GM19035 (cell line): Measurements from ENCODE around the gene XPNPEP2.

Source experiments
- ATAC-seq: cut with Tn5 transposase; IDR thresholded peaks from one replicate; pipeline ENCODE4 v1.9.1; 2021; ENCODE audit not compliant: unreplicated experiment

The XPNPEP2 gene, protein sequence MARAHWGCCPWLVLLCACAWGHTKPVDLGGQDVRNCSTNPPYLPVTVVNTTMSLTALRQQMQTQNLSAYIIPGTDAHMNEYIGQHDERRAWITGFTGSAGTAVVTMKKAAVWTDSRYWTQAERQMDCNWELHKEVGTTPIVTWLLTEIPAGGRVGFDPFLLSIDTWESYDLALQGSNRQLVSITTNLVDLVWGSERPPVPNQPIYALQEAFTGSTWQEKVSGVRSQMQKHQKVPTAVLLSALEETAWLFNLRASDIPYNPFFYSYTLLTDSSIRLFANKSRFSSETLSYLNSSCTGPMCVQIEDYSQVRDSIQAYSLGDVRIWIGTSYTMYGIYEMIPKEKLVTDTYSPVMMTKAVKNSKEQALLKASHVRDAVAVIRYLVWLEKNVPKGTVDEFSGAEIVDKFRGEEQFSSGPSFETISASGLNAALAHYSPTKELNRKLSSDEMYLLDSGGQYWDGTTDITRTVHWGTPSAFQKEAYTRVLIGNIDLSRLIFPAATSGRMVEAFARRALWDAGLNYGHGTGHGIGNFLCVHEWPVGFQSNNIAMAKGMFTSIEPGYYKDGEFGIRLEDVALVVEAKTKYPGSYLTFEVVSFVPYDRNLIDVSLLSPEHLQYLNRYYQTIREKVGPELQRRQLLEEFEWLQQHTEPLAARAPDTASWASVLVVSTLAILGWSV

DNA sequence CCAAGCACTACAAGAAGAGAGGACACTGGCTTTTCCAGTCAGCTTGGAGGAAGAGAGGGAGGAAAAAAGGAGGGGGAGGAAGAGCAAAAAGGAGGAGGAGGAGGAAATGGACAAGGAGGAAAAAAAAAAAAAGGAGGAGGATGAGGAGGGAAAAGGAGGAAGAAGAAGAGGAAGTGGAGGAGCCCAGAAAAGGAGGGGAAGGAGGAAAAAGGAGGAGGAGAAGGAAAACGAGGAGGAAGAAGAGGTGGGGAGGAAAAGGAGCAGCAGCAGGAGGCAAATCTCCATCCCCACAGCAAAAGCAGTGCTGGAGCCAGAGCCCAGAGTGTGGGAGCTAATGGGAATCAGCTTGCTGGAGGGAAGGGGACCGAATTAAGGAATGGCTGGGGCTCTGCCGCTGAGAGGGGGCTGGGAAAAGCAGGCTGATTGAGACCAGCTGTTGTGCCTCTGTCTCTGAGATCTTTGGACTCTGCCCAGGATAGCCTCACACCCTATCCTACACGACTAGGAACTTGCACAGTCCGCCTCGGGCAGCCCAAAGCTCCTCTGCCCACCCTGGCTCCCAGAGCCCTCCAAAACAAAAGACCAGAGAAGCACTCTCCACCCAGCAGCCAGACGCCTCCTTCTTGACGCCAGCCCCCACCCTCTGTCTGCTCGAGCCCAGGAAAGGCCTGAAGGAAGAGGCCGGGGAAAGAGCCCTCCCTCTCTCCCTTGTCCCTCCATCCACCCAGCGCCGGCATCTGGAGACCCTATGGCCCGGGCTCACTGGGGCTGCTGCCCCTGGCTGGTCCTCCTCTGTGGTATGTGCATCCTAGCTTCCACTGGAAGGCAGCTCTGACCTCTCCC is at the start of gene XPNPEP2:
TSS of gene XPNPEP2 (plus strand) at position 514 of the 843 bp plus-strand sequence. CDS start at position 749, 235 bp downstream.
- ATAC-seq = no peak

DNA sequence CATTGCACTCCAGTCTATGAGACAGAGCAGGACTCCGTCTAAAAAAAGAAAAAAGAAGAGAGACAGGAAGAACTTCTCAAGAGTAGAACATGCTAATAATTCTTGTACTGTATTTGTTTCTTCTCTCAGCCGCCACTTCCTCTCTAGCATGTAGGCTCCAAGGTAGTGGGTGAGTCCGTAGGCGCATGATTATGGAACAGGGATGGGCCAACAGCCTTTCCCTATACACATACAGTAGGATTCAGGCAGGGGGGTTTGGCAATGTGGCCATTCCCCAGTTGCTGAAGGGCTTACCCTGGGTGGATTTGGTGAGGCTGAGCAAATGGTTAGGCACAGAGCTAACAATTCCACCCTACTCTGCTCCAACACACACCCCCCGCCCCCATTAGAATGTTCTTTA is 49.0 kb upstream of the XPNPEP2 start:
- ATAC-seq = no peak

GRCh38 chrX:129690435-129690834 is 48.3 kb upstream of the XPNPEP2 start:
- no peak for ATAC-seq

GRCh38 chrX:129693354-129693753 is 45.4 kb upstream of the XPNPEP2 start:
- no peak for ATAC-seq

- no peak for ATAC-seq
Measured at GRCh38 chrX:129694805-129695204, 44.0 kb upstream of the XPNPEP2 start.

GRCh38 chrX:129695535-129695934 is 43.2 kb upstream of the XPNPEP2 start:
- ATAC-seq = no peak

GRCh38 chrX:129695937-129696336 is 42.8 kb upstream of the XPNPEP2 start:
- ATAC-seq = no peak

DNA sequence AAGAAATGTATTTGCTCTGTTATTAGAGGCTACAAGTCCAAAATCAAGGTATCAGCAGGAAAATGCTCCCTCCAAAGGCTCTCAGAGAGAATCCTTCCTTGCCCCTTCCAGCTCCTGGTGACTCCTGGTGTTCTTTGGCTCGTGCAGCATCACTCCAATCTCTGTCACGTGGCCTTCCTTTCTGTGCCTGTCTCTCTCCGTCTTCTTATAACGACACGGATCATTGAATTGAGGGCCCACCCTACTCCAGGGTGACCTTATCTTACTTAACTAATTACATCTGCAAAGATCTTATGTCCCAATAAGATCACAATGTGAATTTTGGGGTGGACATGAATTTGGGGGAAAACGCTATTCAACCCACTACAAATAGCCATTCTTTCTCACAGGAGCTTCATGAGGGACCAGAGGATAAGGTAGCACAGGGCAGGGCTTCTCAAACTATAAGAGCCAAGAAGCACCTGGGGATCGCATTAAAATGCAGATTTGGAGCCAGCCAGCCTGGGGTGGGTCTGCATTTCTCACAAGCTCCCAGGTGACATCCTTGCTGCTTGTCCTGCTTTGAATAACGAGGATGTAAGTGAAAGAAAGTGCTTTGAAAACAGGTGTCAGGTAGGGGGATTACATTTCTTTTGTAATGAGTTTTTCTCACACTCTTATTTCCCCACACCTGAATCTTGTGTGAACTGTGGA is 42.2 kb upstream of the XPNPEP2 start:
- no peak for ATAC-seq

DNA sequence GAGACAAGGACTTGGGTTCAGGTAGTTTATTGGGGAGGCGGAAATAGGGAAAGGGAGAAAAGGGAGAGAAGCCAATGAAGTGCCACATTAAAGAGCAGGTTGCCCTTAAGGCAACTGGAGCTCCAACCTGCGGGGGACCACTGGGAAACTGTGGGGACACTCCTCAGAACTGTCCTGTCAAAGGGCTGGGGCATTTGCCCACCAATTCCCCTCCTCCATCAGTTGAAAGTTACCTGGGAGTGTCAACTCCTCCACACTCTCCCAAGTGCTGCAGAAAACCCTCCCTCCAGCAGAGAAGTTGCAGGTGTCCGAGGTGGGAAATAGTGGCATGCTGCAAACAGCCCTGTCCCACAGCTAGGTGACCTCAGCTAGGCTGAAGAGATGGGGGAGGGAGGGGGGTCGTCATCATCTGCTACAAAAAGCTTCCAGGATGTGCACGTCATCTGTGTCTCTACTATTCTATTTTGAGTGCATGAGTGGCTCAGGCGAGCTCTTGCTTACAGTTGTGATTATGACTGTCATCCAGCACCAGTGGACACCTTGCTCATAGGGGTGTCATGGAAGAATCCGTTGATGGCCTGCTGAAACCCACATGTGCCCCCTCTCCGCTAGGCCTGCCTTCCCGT is 41.5 kb upstream of the XPNPEP2 start:
- ATAC-seq = no peak

DNA sequence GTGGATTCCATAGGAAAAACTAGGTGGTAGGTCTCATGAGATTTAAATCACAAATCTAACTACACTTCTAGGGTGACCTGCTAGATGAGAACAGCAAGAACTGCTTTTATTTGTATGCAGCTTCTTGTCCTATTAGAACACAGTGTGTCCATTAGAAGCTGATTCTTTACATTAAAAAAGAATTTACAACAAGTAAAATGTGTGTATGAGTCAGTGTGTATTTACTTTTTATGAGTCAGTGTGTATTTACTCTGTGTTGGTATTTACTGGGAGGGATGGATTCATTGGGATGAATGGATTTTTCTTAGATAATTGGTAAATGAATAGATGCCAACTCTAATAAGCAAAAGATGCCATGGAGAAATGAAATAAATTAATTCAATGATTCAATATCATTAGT is 40.6 kb upstream of the XPNPEP2 start:
- ATAC-seq = no peak

- no peak for ATAC-seq
Measured at GRCh38 chrX:129700536-129700935, 38.2 kb upstream of the XPNPEP2 start.

- no peak for ATAC-seq
Measured at GRCh38 chrX:129701624-129702069, 37.1 kb upstream of the XPNPEP2 start.

DNA sequence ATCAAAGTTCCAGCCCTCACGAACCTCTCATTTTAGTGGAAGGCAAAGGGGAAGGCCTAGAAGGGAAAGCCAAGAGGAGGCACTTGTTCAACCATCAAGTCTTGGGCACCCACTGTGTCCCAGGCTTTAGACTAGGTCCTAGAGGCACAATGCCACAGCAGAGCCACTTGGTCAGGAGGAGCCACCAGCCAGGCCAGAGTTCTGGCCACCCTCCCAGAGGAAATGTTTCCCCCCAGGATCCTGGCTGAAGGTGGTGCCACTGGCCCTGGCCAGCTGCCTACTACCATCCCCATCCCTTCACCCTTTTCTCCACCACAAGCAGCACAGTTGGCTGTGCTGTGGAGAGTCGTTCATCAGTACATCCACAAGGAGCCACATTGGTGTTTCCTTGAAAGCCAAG is 34.3 kb upstream of the XPNPEP2 start:
- ATAC-seq = no peak

DNA sequence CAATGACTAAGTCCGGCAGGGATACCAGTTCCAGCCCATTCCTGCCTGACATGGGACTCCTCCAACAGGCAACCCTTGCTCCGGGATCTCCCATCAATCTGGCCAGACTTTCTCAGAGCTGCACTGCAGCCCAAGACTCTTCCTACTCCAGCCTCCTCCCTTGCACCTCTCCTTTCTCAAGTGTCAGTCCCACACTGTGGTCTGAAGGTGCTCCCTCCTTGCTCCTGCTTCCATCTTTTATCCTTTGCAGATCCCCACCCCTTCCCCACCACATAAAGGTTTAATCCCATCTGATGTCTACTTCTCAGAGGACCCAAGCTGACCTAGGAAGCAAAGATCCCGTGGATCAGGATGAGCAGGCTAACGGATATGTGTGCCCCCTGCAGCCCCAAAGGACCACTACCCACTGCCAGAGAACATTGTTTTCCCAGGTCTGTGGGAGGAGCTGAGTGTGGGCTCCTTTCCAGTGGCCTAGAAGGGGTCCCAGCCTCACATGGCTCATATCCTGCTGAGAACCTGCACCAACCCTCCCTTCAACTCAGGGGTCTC is 33.3 kb upstream of the XPNPEP2 start:
- ATAC-seq = no peak

- no peak for ATAC-seq
Measured at GRCh38 chrX:129705988-129706387, 32.8 kb upstream of the XPNPEP2 start.

DNA sequence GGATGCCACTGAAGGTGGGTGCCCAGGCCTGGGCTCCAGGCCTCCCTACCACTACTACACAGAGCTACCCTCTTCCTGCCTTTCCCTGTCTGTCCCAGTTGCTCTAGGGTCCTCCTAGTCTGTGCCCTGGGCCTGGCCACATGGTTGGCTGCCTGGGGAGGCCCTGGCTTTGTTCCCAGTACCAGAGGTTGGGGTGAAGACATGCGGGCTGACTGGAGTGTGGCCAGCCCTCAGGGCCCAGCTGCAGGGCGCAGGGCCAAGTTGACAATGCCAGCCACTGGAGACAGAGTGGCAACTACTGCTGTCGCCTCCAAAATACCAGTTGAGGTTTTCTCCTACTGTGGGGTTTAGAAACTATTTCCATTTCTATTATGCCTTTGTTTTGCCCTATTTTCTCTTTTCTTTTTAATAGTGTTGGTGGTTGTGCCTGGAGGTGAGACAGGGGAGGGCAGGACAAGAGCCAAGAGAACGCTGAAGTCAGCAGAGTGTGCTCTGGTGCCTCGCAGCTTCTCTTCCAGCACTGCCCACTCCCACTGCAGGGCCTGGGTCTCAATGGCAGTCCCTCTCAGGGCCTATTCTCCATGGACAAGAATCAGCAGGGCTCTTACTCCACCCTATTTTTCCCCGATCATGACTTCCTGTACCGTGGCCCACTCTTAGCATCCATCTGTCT is 32.2 kb upstream of the XPNPEP2 start:
- no peak for ATAC-seq

DNA sequence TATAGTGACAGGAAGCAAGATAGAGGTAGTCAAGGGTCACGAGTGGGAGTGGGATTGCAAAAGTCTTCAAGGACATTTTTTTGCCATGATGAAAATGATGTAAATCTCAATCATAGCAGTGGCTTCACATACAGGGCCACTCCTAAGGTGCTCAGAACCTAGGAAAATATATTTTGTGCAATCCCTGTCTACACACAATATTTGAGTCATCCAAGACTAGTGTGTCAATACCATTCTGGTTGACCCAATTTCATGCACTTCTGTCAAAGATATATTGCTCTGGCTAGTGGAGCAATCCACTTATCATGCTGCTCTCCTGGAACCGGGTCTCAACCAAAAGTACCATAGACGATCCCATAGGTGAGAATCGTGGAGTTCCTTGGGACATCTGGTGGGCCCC is 24.2 kb upstream of the XPNPEP2 start:
- no peak for ATAC-seq

DNA sequence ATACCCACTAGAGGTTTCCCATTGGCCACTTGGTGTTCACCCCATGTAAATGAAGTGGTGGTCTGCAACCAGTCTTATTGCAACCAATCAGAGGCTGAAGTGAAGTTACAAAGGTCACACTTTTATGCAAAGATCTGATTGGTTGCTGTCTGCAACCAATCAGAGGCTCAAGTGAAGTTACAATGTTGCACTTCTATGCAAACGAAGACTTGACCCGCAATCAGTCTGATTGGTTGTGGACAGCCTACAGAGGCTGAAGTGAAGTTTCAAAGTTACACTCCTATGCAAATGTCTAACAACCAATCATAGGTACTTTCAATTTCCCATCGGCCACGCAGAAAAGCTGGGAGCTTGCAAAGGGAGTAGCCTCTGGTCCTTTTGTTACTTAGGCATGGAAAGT is 22.3 kb upstream of the XPNPEP2 start:
- no peak for ATAC-seq

- ATAC-seq = no peak
Measured at GRCh38 chrX:129717892-129718291, 20.9 kb upstream of the XPNPEP2 start.

GRCh38 chrX:129718676-129719075 is 20.1 kb upstream of the XPNPEP2 start:
- no peak for ATAC-seq
